H9 (cell line): Measurements from ENCODE around the gene ARCN1. TPM values are rescaled to one million over a fixed set of nuclear protein-coding genes. Genes with fewer than 3 reads are reported as not detected.

ENCODE experiments used
- DNase-seq: peaks from one replicate; pipeline ENCODE4 v3.0.0-alpha.2; 2017
- H2AFZ ChIP-seq: one replicate; pipeline ENCODE4 v1.6.1; 2013; ENCODE audit warnings: mild to moderate bottlenecking, low read length, control low read depth, moderate library complexity
- H2AK5ac ChIP-seq: 2 replicates; pipeline ENCODE4 v1.6.1; 2013; ENCODE audit warnings: low read length, control low read depth, mixed read lengths; ENCODE audit not compliant: insufficient read length
- H2BK120ac ChIP-seq: one replicate; pipeline ENCODE4 v1.6.1; 2013; ENCODE audit warnings: low read depth, mild to moderate bottlenecking, low read length, control low read depth, inconsistent platforms; ENCODE audit not compliant: poor library complexity, severe bottlenecking
- H2BK12ac ChIP-seq: 2 replicates; pipeline ENCODE4 v1.6.1; 2013; ENCODE audit warnings: low read length, control low read depth, mixed read lengths, low read depth; ENCODE audit not compliant: insufficient read length
- H2BK15ac ChIP-seq: 2 replicates; pipeline ENCODE4 v1.6.1; 2013; ENCODE audit warnings: low read depth, low read length, control low read depth
- H2BK20ac ChIP-seq: one replicate; pipeline ENCODE4 v1.6.1; 2013; ENCODE audit warnings: low read depth, mild to moderate bottlenecking, low read length, control low read depth, inconsistent platforms; ENCODE audit not compliant: poor library complexity, severe bottlenecking
- H2BK5ac ChIP-seq: 2 replicates; pipeline ENCODE4 v1.6.1; 2013; ENCODE audit warnings: low read length, control low read depth, mixed read lengths; ENCODE audit not compliant: insufficient read length
- H3K14ac ChIP-seq: 2 replicates; pipeline ENCODE4 v1.6.1; 2013; ENCODE audit warnings: low read length, control low read depth; ENCODE audit not compliant: insufficient read depth
- H3K18ac ChIP-seq: 2 replicates; pipeline ENCODE4 v1.6.1; 2013; ENCODE audit warnings: low read depth, mild to moderate bottlenecking, mixed read lengths, low read length, control low read depth; ENCODE audit not compliant: insufficient read length
- H3K23ac ChIP-seq: 2 replicates; pipeline ENCODE4 v1.6.1; 2013; ENCODE audit warnings: low read length, control low read depth, mixed read lengths, low read depth; ENCODE audit not compliant: insufficient read length
- H3K23me2 ChIP-seq: 2 replicates; pipeline ENCODE4 v1.6.1; 2013; ENCODE audit warnings: low read depth, mild to moderate bottlenecking, mixed read lengths, low read length, control low read depth; ENCODE audit not compliant: insufficient read length, poor library complexity, severe bottlenecking
- H3K27ac ChIP-seq: 2 replicates; pipeline ENCODE4 v1.5.1; 2013; ENCODE audit warnings: low read length, control low read depth, mixed read lengths, low read depth; ENCODE audit not compliant: insufficient read length
- H3K27me3 ChIP-seq: 2 replicates; pipeline ENCODE4 v1.6.1; 2013; ENCODE audit warnings: low read length, control low read depth, inconsistent platforms; ENCODE audit not compliant: insufficient read depth
- H3K4ac ChIP-seq: 2 replicates; pipeline ENCODE4 v1.6.1; 2013; ENCODE audit warnings: low read depth, mild to moderate bottlenecking, control low read depth, inconsistent platforms, low read length, moderate library complexity
- H3K4me1 ChIP-seq: 2 replicates; pipeline ENCODE4 v1.6.1; 2013; ENCODE audit warnings: low read length, control low read depth, inconsistent platforms; ENCODE audit not compliant: insufficient read depth
- H3K4me2 ChIP-seq: 2 replicates; pipeline ENCODE4 v1.6.1; 2013; ENCODE audit warnings: low read length, control low read depth, mixed read lengths; ENCODE audit not compliant: insufficient read length, insufficient read depth
- H3K56ac ChIP-seq: 2 replicates; pipeline ENCODE4 v1.6.1; 2013; ENCODE audit warnings: low read depth, mild to moderate bottlenecking, mixed read lengths, low read length, control low read depth; ENCODE audit not compliant: insufficient read length
- H3K79me1 ChIP-seq: 2 replicates; pipeline ENCODE4 v1.6.1; 2013; ENCODE audit warnings: low read depth, mild to moderate bottlenecking, moderate library complexity, low read length, control low read depth, inconsistent platforms; ENCODE audit not compliant: insufficient read depth, poor library complexity, severe bottlenecking
- H3K79me2 ChIP-seq: 2 replicates; pipeline ENCODE4 v1.6.1; 2013; ENCODE audit warnings: low read length, control low read depth, inconsistent platforms; ENCODE audit not compliant: insufficient read depth
- H3K9ac ChIP-seq: 2 replicates; pipeline ENCODE4 v1.6.1; 2013; ENCODE audit warnings: low read length, control low read depth, mixed read lengths; ENCODE audit not compliant: insufficient read length; ENCODE audit errors: extremely low read depth
- H3K9me3 ChIP-seq: one replicate; pipeline ENCODE4 v1.6.1; 2013; ENCODE audit warnings: low read depth, low read length, inconsistent platforms; ENCODE audit not compliant: control insufficient read depth
- H3T11ph ChIP-seq: one replicate; pipeline ENCODE4 v1.6.1; 2013; ENCODE audit warnings: mild to moderate bottlenecking, low read length, control low read depth, inconsistent platforms
- H4K20me1 ChIP-seq: one replicate; pipeline ENCODE4 v1.6.1; 2013; ENCODE audit not compliant: control insufficient read depth, insufficient read length, insufficient read depth
- H4K5ac ChIP-seq: 2 replicates; pipeline ENCODE4 v1.6.1; 2013; ENCODE audit warnings: low read depth, mild to moderate bottlenecking, mixed read lengths, low read length, control low read depth; ENCODE audit not compliant: insufficient read length
- H4K8ac ChIP-seq: replicated peaks from 2 replicates; pipeline ENCODE4 v1.6.1; 2013; ENCODE audit warnings: low read length, control low read depth, mixed read lengths, low read depth; ENCODE audit not compliant: insufficient read length
- H4K91ac ChIP-seq: 2 replicates; pipeline ENCODE4 v1.6.1; 2013; ENCODE audit warnings: low read depth, mild to moderate bottlenecking, moderate library complexity, mixed read lengths, low read length, control low read depth; ENCODE audit not compliant: insufficient read length
- H3K27ac Mint-ChIP-seq, 3 experiments: 2 replicates in 2 of 3; 3 replicates in 1 of 3; pipeline ENCODE4 v1.8.0; 2020 to 2021; ENCODE audit warnings: mixed read lengths in 3 of 3, mild to moderate bottlenecking in 1 of 3, moderate library complexity in 1 of 3
- H3K27me3 Mint-ChIP-seq: 2 replicates; pipeline ENCODE4 v1.8.0; 2021; ENCODE audit warnings: low read depth, mild to moderate bottlenecking, moderate library complexity, mixed read lengths
- H3K36me3 Mint-ChIP-seq, 3 experiments: 2 replicates in 2 of 3; 3 replicates in 1 of 3; pipeline ENCODE4 v1.8.0; 2020 to 2021; ENCODE audit warnings: low read depth in 3 of 3, mixed read lengths in 3 of 3; ENCODE audit not compliant: insufficient read depth in 1 of 3
- H3K4me1 Mint-ChIP-seq, 2 experiments: 2 replicates each; pipeline ENCODE4 v1.8.0; 2020; ENCODE audit warnings: mixed read lengths in 2 of 2
- H3K4me3 Mint-ChIP-seq, 2 experiments: 2 replicates in 1 of 2; 3 replicates in 1 of 2; pipeline ENCODE4 v1.8.0; 2020 to 2021; ENCODE audit warnings: mild to moderate bottlenecking in 2 of 2, mixed read lengths in 2 of 2, moderate library complexity in 1 of 2
- H3K9me3 Mint-ChIP-seq, 2 experiments: 2 replicates in 1 of 2; 3 replicates in 1 of 2; pipeline ENCODE4 v1.8.0; 2020; ENCODE audit warnings: mild to moderate bottlenecking in 2 of 2, mixed read lengths in 2 of 2, moderate library complexity in 1 of 2
- WGBS: extraction: QIAGEN DNeasy Blood & Tissue Kit; methylation state at CpG from one replicate; pipeline ENCODE4 v1.1.7; 2013; ENCODE audit warnings: missing lambda C conversion rate, low lambda C conversion rate, mixed read lengths; ENCODE audit not compliant: insufficient read length; ENCODE audit errors: extremely low coverage; 5-methylcytosine and 5-hydroxymethylcytosine counted together
- total RNA-seq: library from RNA; stranded (reverse); gene quantifications from 2 replicates; pipeline ENCODE4 v1.2.1, GENCODE V29; 2021
- TF ChIP-seq, protein P1 (sequence below): fragments of 200-600 bp; sonication (generic); conservative IDR thresholded peaks from 3 replicates; pipeline ENCODE4 v1.8.0; 2021; ENCODE audit warnings: antibody characterized with exemption, mild to moderate bottlenecking

ARCN1 gene
- total RNA-seq, 1 experiment from 2014 or later: 152 TPM

DNA sequence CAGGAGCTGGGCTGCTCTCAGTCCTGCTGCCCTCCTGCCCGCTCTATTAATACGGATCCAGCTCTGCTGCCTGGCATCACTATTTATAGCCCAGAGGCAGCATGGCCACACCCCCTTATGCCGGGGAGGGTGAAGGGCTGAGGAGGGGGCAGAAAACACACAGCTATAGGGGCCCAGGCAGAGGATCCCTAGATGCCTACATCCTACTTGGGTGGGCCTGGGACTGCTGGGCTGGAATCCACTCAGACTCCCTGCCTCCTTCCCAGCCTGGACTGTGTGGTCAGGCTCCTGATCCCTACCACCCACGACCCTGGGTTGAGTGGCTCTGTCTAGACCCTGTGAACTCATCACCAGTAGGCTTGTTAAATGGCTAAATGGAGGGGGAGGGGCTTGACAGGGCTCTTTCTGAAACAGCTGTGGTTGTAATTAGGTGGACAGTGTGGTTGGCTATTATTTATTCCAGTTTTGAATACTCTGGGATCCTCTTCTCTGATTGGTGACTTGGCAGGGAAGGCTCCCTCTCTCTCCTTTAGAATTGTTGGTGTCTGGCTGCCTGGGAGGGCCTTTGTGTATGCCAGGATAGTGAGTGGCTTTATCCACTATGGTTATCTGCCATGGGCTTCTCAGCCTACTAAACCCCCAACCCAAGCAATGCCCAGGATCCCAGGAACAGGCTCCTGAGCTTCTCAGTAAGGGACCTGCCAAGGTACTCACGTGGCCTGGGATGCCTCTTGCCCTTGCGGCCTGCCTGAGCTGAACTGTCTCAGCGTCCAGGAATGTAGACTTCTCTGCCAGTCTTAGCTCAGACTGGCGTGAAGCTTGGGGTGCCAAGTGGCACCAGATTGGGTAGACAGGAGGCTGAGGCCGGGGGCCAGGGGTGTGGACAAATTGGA lies 50.4 kb downstream of the ARCN1 start:
- Mint-ChIP-seq H3K4me3 (peak overlapping the region; percentile 81 to 89), H3K36me3 (peaks cover 4 to 32% (median 12%) of the 10 kb centered on the region in 3 experiments), H3K4me1 (peaks cover 46 to 51% of the 10 kb centered on the region in 2 experiments), H3K27me3 (no peaks in the 10 kb centered on the region), H3K27ac (0 out of 7 replicates have a peak overlapping the region, but pooled peaks of 1 of the 3 experiments have one; percentile 65), H3K9me3 (no peaks in the 10 kb centered on the region)
- Histone ChIP-seq H3K18ac (no peak overlapping the region), H3K79me1 (no peaks in the 10 kb centered on the region), H3K27me3 (no peaks in the 10 kb centered on the region; the same call in 1 of the 2 replicates), H4K5ac (no peak overlapping the region), H3K14ac (no peak overlapping the region), H2BK120ac (no peak overlapping the region), H4K20me1 (no peaks in the 10 kb centered on the region), H3K4me2 (peak overlapping the region; percentile 75), H3K23ac (no peak overlapping the region), H3K9ac (no peak overlapping the region), H3K56ac (no peak overlapping the region), H2AFZ (no peak overlapping the region), H3K4me1 (peaks cover 2% of the 10 kb centered on the region; the same call in 1 of the 2 replicates), H4K91ac (no peak overlapping the region), H2BK12ac (no peak overlapping the region), H3K9me3 (no peaks in the 10 kb centered on the region), H4K8ac (no peak overlapping the region), H2BK5ac (no peak overlapping the region), H3K4ac (no peak overlapping the region), H2AK5ac (peak overlapping the region; percentile 37), H2BK20ac (no peak overlapping the region), H2BK15ac (no peak overlapping the region), H3K27ac (no peak overlapping the region), H3K79me2 (no peaks in the 10 kb centered on the region; the same call in 1 of the 2 replicates), H3K23me2 (peaks cover 9% of the 10 kb centered on the region), H3T11ph (no peak overlapping the region)
- TF ChIP-seq, protein P1, sequence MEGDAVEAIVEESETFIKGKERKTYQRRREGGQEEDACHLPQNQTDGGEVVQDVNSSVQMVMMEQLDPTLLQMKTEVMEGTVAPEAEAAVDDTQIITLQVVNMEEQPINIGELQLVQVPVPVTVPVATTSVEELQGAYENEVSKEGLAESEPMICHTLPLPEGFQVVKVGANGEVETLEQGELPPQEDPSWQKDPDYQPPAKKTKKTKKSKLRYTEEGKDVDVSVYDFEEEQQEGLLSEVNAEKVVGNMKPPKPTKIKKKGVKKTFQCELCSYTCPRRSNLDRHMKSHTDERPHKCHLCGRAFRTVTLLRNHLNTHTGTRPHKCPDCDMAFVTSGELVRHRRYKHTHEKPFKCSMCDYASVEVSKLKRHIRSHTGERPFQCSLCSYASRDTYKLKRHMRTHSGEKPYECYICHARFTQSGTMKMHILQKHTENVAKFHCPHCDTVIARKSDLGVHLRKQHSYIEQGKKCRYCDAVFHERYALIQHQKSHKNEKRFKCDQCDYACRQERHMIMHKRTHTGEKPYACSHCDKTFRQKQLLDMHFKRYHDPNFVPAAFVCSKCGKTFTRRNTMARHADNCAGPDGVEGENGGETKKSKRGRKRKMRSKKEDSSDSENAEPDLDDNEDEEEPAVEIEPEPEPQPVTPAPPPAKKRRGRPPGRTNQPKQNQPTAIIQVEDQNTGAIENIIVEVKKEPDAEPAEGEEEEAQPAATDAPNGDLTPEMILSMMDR: no peak
- no CpG with 5 or more reads among the region's 9 CpGs for WGBS
- DNase-seq: no peak
